Middle frontal gyrus (tissue), 1 donor: ENCODE measurements around the gene S100A4.
A peak's percentile ranks its signal among the peaks of the same experiment; 100 is the strongest.
"Not testable (repeated sequence)": the region's sequence is repeated elsewhere in the genome, so short reads cannot be mapped to it uniquely, and the experiment has no call there.

Source experiments
- DNase-seq: peaks from one replicate; pipeline ENCODE4 v3.0.0-alpha.2; 2015; ENCODE audit warnings: low spot score; ENCODE audit errors: extremely low spot score

S100A4 gene

GRCh38 chr1:153534226-153534924, 11.2 kb downstream of the S100A4 start:
- DNase-seq: no peak

GRCh38 chr1:153533689-153534201, 11.9 kb downstream of the S100A4 start:
- no peak for DNase-seq

- peak; percentile 30 for DNase-seq
These were observed 12.6 kb downstream of the S100A4 start for GRCh38 chr1:153532769-153533599.

- DNase-seq: no peak
These were observed 13.4 kb downstream of the S100A4 start for GRCh38 chr1:153532181-153532580.

- DNase-seq: no peak
These were observed 14.0 kb downstream of the S100A4 start for GRCh38 chr1:153531638-153532037.

GRCh38 chr1:153527683-153528040, 17.9 kb downstream of the S100A4 start:
- DNase-seq: no peak

- no peak for DNase-seq
These were observed 18.5 kb downstream of the S100A4 start for GRCh38 chr1:153527023-153527682.

GRCh38 chr1:153526132-153526543, 19.5 kb downstream of the S100A4 start:
- DNase-seq: no peak

GRCh38 chr1:153525088-153525728, 20.4 kb downstream of the S100A4 start:
- no peak for DNase-seq

GRCh38 chr1:153522353-153523048, 23.1 kb downstream of the S100A4 start:
- not testable (repeated sequence) for DNase-seq

- not testable (repeated sequence) for DNase-seq
These were observed 23.8 kb downstream of the S100A4 start for GRCh38 chr1:153521808-153522207.

GRCh38 chr1:153520818-153521476, 24.7 kb downstream of the S100A4 start:
- DNase-seq: no peak

GRCh38 chr1:153520137-153520691, 25.4 kb downstream of the S100A4 start:
- not testable (repeated sequence) for DNase-seq

GRCh38 chr1:153519242-153519641, 26.4 kb downstream of the S100A4 start:
- DNase-seq: no peak

GRCh38 chr1:153515504-153516394, 29.9 kb downstream of the S100A4 start:
- no peak for DNase-seq

- DNase-seq: no peak
These were observed 31.9 kb downstream of the S100A4 start for GRCh38 chr1:153513666-153514065.

- no peak for DNase-seq
These were observed 32.6 kb downstream of the S100A4 start for GRCh38 chr1:153513023-153513422.

- no peak for DNase-seq
These were observed 34.6 kb downstream of the S100A4 start for GRCh38 chr1:153510984-153511410.
